ENCODE measurements around the gene RAD51B. TPM values are rescaled to one million over a fixed set of nuclear protein-coding genes. Genes with fewer than 3 reads are reported as not detected.
"Not testable (repeated sequence)": the region's sequence is repeated elsewhere in the genome, so short reads cannot be mapped to it uniquely, and the experiment has no call there.

Gene RAD51B
- total RNA-seq, 1 donor from 2014 or later = 8.9 TPM

- DNase-seq (ENCODE audit: low read depth in 2 of 2) = no peak
Measured at GRCh38 chr14:68246786-68247105, 427.2 kb downstream of the RAD51B start.

GRCh38 chr14:68247274-68247673 lies 427.7 kb downstream of the RAD51B start:
- DNase-seq (ENCODE audit: low read depth in 2 of 2) = peak in 1 of 2 donors; percentile 69

DNA sequence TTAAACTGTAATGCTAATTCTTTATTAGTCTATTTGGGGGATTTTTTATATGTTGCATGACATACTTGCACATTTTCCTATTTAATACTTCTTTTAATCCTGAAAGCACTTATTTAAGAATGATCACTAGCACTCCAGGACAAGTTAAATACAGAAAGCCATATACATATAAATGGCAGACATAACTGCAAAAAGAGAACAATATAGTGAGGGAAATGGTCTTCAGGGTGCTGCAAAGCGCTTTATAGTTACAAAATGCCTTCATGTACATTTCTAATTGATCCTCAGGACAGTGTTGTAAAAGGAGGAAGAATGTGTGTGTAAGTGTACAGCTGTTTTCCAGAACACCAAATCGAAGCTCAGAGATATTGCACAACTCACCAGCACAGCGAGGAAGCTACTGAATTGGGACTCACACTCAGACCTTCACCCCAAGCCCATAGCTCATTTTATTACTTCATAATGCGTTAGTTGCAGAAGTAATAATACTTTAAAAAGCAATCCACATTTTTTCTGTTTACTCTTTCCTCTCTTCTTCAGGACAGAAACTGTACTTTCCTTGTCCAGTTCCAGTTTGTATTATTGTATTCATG lies 428.2 kb downstream of the RAD51B start:
- peak in 1 of 2 donors; percentile 16 for DNase-seq (ENCODE audit: low read depth in 2 of 2)

GRCh38 chr14:68248481-68249255 lies 429.1 kb downstream of the RAD51B start:
- peak; percentile 83 to 89 for DNase-seq (ENCODE audit: low read depth in 2 of 2)

GRCh38 chr14:68249661-68250451 lies 430.3 kb downstream of the RAD51B start:
- DNase-seq (ENCODE audit: low read depth in 2 of 2) = peak; percentile 41 to 43

GRCh38 chr14:68250927-68251768 lies 431.6 kb downstream of the RAD51B start:
- no peak for DNase-seq (ENCODE audit: low read depth in 2 of 2)

- DNase-seq (ENCODE audit: low read depth in 2 of 2) = no peak
Measured at GRCh38 chr14:68251769-68252100, 432.2 kb downstream of the RAD51B start.

DNA sequence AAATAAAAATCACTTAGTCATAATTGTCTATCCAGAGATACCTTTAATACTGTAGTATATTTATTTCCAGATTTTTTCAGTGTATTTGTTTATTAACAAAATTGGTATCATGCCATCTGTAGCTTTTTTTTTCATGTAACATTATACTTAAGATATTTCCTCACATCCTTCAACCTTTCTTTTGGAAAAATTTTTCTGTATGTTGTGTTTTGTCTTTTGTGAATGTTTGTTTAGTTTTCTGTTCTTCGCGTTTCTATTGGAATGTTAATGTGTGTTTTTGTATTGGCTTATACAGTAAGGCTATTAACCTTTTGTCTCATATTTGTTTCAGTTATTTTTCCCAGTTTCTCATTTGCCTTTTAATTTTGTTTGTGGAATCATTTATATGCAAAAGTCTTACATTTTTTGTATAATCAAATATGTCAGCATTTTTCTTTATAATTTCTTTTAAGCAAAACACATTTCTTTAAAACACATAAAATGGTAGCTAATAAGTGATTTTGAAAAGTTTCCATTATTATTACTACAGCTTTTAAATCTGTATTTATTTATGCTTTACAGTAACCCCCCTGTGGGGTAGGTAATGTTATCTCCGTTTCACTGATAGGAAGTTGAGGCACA lies 433.7 kb downstream of the RAD51B start:
- DNase-seq (ENCODE audit: low read depth in 2 of 2) = no peak

DNA sequence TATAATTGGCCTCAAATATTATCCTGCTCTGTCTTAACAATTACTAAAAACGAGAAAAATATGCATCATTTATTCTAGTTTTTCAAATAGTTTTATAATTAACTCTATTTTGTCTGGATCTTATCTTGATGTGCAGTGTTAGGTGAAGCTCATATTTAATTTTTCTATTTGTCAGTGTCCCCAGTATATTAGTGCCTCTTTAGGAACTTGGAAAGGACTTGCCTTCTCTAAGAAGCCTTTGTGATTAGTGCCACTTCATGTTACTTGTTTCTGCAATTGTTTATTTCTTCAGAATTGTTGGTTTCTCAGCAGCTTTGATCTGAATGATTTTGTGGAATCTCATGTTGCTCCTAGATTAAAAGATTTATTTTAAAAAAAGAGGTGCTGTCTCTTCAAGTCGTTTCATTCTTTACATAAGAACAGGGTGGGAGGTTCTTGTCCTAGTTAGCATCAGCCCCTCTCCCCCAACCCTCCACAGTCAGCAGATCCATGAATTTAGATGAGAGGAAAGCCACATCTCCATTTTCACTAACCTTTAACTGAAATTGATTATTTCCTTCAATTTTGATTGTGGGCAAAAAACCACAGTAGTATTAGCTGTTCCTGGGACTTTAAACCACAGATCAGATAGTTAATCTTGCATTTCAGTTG lies 434.4 kb downstream of the RAD51B start:
- DNase-seq (ENCODE audit: low read depth in 2 of 2) = no peak

DNA sequence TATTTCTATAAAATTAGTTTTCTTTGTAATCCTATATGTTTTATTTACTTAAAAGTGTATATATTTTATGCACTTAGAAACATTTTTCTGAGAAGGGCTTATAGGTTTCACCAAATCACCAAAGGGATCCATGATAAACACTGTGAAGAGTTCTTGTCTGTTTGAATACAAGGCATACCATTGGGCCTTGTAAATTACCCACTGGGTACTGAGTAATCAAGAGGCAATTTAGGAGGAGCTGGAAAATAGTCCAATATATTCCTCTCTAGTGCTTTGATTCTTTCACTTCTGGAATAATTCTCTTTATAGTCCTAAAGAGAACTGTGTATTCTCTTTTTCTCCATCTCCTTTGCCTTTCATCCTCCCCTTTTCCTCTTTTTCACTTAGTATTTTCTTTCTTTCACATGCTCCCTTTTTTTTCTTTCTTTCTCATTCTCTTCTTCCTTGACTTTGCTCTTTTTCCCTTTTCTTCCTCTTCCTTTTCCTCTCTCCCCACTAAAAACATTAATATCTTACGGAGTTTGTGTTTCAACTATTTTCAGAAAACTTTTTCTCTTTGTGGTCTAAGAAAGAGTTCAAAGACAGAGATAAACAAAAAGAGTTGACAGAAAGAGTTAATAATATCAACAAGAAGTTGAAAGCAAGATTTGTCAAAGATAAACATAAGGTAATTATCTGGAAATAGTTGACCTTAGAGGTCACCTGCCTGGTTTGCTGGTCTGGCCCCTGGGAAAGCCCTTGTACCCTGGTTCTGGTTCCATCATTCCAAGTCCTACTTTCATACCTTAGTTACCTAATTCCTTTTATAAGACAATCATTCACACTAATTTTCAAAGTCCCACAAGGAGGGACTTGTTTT lies 435.3 kb downstream of the RAD51B start:
- DNase-seq (ENCODE audit: low read depth in 2 of 2) = no peak

DNA sequence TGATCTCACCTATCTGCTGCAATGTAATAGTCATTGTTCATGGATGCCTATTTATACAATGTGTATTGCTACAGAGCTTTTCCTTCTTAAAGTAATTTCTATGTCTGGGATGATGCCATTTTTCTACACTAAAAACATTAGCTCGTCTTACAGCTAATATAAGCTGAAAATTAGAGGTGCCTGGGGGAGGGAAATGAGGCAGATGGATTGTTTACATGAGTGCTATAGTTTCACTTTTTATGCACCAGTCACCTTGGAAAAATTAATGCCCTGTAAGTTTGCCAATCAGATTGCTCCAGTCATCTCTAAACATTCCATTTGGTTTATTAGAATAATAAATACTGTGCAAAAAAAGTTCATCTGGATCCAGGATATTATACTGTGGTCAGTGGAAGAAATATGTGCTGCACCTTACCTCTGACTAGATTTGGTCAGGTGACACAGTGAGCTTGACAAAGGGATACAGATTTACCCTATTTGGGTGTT lies 436.2 kb downstream of the RAD51B start:
- peak; percentile 63 to 70 for DNase-seq (ENCODE audit: low read depth in 2 of 2)

GRCh38 chr14:68257969-68258368 lies 438.4 kb downstream of the RAD51B start:
- no peak for DNase-seq (ENCODE audit: low read depth in 2 of 2)

DNA sequence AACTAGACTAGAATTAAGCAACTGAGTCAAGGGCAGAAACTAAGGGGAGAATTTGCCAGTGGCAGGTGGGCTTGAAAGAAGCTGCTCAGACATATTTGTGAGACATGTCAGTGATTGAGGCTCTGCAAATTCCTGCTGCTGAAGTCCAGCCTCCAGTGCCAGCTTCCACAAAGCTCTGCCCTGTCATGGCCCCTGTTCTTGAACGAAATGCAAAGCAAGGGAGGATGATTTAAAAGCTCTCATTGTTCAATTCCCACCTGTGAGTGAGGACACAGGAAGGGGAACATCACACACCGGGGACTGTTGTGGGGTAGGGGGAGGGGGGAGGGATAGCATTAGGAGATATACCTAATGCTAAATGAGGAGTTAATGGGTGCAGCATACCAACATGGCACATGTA lies 439.4 kb downstream of the RAD51B start:
- not testable (repeated sequence) for DNase-seq (ENCODE audit: low read depth in 2 of 2)

GRCh38 chr14:68260121-68260520 lies 440.5 kb downstream of the RAD51B start:
- no peak for DNase-seq (ENCODE audit: low read depth in 2 of 2)

- DNase-seq (ENCODE audit: low read depth in 2 of 2) = peak in 1 of 2 donors; percentile 70
Measured at GRCh38 chr14:68261092-68261842, 441.7 kb downstream of the RAD51B start.

DNA sequence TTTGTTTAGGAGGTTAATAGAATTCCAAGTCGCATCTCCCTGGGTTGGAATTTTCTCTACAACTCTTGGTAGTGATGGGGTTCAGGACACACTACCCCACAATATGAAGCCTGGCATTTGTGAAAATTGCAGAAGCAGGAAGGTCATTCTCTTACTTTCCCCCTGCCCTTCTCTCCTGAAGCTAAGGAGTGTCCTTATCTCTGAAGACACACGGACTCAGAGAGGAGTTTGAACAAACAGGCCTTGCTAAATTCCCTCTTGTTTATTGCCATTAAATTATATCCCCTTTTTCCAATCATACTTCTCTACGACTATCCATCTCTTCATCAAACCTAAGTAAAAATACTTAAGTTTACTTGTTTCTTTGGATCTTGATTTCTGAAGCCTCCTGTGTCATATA lies 443.0 kb downstream of the RAD51B start:
- DNase-seq (ENCODE audit: low read depth in 2 of 2) = no peak

DNA sequence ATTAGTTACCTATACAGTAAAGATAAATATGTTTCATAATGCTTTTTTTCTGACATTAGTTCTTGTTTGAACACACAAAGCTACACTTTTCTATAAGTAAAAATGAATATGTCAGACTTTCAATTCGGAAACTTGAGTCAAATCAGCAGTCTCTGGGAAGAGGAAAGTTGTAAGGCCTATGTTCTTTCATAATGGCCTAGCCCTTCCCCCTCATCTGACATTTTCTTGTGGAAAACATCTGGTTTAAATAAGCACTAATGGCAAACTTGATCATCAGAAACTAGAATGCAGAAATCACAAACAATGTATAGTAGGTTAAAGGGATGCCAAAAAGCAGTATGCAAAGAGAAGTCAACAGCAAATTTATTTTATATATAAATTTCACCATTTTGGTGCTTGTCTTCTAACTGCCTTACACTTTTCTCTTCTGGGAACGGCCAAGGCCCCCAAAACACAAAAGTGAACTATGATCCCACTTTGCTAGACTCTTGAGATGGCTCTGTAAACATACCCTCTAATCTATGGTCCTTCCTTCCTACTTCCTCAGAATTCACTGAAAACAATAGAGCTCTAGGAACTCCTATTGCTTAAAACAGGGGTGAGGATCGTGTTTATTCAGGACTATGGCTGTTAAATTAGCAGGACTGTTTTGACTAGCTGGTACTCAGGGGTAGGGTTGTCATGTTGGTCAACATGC lies 444.1 kb downstream of the RAD51B start:
- DNase-seq (ENCODE audit: low read depth in 2 of 2) = no peak

GRCh38 chr14:68264260-68264569 lies 444.6 kb downstream of the RAD51B start:
- peak in 1 of 2 donors; percentile 43 for DNase-seq (ENCODE audit: low read depth in 2 of 2)

Measured in lung microvascular endothelial cell (primary cell).